K562 (cell line): ENCODE measurements around the gene TTLL8.

ENCODE experiments used
- FOXM1 ChIP-seq, 2 experiments: fragments of 450-650 bp in 1 of 2; sonication (generic) in 1 of 2; formaldehyde crosslinking in 1 of 2; IDR thresholded peaks; 2 replicates each; pipeline versions ENCODE4 v1.6.1 to v1.9.0; 2017 to 2022; ENCODE audit warnings: low read depth in 2 of 2, mild to moderate bottlenecking in 2 of 2, missing genetic modification reagents in 1 of 2, moderate library complexity in 1 of 2
- JUN ChIP-seq, 2 experiments: sonication (generic) in 1 of 2; formaldehyde crosslinking in 1 of 2; IDR thresholded peaks; 2 replicates each; pipeline versions ENCODE4 v1.6.1 to v1.8.0; 2012 to 2022; ENCODE audit warnings: borderline replicate concordance in 2 of 2, mild to moderate bottlenecking in 2 of 2, improper control_type of control experiment in 1 of 2, low read depth in 1 of 2, low read length in 1 of 2, missing genetic modification reagents in 1 of 2
- ZSCAN29 ChIP-seq: fragments of 450-650 bp; IDR thresholded peaks from 2 replicates; pipeline ENCODE4 v1.6.1; 2017
- TF ChIP-seq, protein P1 (sequence below): fragments of 450-650 bp; IDR thresholded peaks from 2 replicates; pipeline ENCODE4 v1.6.1; 2016; ENCODE audit warnings: low read depth

DNA sequence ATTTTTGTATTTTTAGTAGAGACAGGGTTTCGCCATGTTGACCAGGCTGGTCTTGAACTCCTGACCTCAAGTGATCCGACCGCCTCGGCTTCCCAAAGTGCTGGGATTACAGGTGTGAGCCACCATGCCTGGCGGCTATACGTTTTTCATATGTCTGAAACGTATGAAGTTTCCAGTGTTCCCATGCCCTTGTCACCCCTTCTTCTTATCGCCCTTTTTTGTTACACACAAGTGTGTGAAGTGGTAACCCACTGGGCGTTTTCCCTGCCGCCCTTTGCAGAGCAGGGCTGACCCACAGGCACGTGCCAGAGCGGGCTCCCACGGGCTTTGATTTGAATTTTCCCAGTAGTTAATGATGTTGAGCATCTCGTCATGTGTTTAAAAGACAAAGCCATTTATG lies 80.5 kb downstream of the TTLL8 start:
- TF ChIP-seq ZSCAN29 (no peak), JUN (IDR thresholded peaks at IDR 0.05; ENCODE audit: borderline replicate concordance, low read depth, low read length) (no peak), JUN (CRISPR knock-in tag; IDR thresholded peaks at IDR 0.05; ENCODE audit: borderline replicate concordance) (no peak), FOXM1 (IDR thresholded peaks at IDR 0.05; ENCODE audit: low read depth) (no peak), FOXM1 (CRISPR knock-in tag; IDR thresholded peaks at IDR 0.05; ENCODE audit: low read depth) (no peak)
- TF ChIP-seq, protein P1, sequence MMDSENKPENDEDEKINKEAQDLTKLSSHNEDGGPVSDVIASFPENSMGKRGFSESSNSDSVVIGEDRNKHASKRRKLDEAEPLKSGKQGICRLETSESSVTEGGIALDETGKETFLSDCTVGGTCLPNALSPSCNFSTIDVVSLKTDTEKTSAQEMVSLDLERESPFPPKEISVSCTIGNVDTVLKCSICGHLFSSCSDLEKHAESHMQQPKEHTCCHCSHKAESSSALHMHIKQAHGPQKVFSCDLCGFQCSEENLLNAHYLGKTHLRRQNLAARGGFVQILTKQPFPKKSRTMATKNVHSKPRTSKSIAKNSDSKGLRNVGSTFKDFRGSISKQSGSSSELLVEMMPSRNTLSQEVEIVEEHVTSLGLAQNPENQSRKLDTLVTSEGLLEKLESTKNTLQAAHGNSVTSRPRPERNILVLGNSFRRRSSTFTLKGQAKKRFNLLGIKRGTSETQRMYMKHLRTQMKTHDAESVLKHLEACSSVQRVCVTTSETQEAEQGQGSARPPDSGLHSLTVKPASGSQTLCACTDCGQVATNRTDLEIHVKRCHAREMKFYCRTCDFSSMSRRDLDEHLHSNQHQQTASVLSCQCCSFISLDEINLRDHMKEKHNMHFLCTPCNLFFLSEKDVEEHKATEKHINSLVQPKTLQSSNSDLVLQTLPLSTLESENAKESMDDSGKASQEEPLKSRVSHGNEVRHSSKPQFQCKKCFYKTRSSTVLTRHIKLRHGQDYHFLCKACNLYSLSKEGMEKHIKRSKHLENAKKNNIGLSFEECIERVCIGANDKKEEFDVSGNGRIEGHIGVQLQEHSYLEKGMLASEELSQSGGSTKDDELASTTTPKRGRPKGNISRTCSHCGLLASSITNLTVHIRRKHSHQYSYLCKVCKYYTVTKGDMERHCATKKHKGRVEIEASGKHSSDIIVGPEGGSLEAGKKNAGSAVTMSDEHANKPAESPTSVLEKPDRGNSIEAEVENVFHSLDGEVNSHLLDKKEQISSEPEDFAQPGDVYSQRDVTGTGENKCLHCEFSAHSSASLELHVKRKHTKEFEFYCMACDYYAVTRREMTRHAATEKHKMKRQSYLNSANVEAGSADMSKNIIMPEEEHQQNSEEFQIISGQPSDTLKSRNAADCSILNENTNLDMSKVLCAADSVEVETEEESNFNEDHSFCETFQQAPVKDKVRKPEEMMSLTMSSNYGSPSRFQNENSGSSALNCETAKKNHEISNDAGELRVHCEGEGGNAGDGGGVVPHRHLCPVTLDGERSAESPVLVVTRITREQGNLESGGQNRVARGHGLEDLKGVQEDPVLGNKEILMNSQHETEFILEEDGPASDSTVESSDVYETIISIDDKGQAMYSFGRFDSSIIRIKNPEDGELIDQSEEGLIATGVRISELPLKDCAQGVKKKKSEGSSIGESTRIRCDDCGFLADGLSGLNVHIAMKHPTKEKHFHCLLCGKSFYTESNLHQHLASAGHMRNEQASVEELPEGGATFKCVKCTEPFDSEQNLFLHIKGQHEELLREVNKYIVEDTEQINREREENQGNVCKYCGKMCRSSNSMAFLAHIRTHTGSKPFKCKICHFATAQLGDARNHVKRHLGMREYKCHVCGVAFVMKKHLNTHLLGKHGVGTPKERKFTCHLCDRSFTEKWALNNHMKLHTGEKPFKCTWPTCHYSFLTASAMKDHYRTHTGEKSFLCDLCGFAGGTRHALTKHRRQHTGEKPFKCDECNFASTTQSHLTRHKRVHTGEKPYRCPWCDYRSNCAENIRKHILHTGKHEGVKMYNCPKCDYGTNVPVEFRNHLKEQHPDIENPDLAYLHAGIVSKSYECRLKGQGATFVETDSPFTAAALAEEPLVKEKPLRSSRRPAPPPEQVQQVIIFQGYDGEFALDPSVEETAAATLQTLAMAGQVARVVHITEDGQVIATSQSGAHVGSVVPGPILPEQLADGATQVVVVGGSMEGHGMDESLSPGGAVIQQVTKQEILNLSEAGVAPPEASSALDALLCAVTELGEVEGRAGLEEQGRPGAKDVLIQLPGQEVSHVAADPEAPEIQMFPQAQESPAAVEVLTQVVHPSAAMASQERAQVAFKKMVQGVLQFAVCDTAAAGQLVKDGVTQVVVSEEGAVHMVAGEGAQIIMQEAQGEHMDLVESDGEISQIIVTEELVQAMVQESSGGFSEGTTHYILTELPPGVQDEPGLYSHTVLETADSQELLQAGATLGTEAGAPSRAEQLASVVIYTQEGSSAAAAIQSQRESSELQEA = no peak
